ENCODE measurements around the gene CHCHD2.
A peak's percentile ranks its signal among the peaks of the same experiment; 100 is the strongest.
"Not testable (repeated sequence)": the region's sequence is repeated elsewhere in the genome, so short reads cannot be mapped to it uniquely, and the experiment has no call there.

The CHCHD2 gene

DNA sequence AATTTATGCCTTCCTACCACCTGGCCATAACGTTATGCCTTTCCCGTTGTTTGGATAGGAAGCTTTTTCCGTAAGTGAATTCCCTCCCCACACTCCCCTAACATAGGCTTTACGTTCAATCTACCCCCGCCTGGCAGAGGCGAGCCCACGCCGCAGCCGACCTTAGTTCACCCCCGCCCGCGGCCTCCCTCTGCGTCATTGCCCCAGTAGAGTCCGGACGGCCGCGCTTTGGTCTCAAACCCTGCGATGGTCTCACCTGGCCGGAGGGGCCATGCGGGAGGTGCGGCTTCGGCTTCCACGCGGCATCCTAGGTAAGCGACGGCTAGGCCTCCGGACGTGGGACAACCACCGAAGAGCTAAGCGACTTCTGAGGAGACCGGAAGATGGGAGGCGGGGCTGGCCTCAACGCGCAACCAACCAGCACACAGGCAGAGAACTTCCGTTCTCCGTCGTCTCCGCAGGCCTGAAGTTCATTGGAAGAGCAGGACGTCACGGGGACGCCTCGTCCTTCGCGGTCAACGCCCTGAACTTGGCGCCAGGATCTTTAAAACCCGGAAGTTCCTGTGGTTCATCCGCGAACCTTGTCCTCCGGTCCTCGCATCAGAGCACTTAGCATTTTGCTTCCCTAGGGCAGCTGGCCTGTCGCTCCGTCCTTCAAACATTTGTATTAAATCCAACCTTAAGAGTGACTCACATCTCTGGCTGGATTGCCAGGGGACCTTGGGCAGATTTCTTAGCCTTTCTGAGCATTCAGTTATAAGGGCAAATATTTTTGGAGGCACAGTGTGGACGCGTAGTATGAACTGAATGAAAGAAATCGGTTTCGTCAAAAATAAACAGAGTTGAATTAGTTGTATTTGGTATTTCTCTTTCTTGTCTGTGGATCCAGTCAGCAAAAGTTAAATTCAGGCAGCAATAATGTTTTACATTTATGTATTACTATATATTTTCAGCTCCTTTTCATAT lies at the start of gene CHCHD2:
TSS of gene CHCHD2 (minus strand) at position 369 of the 966 bp plus-strand sequence. CDS start at position 306, 63 bp downstream.
- DNase-seq, result peak; percentile 98

DNA sequence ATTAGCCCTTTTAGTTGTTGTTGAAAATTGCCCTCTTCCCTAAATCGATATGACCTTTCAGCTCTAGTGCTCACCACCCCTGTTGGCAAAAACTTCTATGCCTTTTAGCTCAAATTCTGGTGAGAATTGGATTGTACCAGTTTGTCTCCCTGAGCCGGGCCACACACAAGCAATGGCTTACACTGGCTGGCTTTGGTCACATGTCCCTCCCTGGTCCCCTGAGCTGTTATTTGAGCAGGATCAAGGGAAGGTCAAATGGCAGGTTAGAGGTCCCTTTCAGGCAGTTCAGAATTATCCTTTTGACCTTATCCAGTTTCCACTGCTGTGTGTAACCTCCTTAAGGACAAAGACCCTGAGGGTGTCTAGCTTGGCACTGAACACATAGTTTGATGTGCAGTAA lies 24.8 kb upstream of the CHCHD2 start:
- not testable (repeated sequence) for DNase-seq

- DNase-seq, result no peak
These were observed 21.1 kb upstream of the CHCHD2 start for GRCh38 chr7:56127241-56127975.

GRCh38 chr7:56125831-56126230 lies 19.6 kb upstream of the CHCHD2 start:
- DNase-seq, result no peak

DNA sequence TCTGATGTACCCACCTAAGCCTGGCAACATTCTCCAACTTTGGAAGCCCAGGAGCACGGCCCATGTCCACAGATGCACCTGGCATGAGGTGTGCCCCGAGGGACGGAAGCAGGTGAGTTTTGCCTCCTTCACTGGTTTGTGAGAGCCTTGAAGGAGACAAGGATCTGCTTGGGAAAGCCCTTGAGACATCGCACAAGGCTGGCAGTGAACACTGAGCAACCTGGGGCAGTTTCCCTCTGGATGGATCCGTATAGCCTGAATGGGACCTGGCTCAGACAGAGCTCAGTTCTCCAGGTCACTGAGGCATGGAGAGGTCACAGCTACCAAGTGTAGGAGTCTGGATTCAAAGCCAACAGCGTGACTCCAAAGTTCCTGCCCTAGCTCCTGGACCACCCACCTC lies 18.7 kb upstream of the CHCHD2 start:
- DNase-seq, result no peak

DNA sequence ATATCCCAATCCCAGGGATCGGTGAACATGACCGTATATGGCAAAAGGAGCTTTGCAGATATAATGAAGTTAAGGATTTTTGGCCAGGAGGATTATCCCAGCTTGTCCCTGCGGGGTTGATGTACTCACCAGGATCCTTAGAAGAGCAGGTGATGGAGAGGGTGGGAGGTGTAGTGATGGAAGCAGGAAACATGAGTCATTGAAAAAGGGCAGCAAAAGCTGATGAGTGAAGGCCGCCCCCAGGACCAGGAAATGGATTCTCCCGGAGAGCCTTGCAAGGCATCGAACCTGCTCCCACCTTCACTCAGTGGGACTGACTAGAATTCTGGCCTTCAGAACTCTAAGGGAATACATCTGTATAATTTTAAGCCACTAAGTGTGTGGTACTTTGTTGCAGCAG lies 15.2 kb upstream of the CHCHD2 start:
- no peak for DNase-seq

GRCh38 chr7:56115852-56116538 lies 9.7 kb upstream of the CHCHD2 start, which contains the start of gene NUPR2:
NUPR2 (minus strand) TSS chr7:56116417; CDS start chr7:56116314, 103 bp downstream.
- no peak for DNase-seq

DNA sequence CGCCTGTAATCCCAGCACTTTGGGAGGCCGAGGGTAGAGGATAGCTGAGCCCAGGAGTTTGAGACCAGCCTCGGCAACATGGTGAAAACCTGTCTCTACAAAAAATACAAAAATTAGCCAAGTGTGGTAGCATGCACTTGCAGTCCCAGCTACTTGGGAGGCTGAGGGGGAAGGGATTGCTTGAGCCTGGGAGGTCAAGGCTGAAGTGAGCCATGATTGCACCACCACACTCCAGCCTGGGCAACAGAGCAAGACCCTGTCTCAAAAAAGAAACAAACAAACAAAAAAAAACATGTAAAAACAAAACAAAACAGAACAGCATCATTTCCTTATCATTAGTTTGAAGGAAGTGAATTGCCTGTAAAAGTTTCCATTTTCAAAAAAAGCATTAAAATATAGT lies 6.0 kb upstream of the CHCHD2 start:
- DNase-seq, result not testable (repeated sequence)

DNA sequence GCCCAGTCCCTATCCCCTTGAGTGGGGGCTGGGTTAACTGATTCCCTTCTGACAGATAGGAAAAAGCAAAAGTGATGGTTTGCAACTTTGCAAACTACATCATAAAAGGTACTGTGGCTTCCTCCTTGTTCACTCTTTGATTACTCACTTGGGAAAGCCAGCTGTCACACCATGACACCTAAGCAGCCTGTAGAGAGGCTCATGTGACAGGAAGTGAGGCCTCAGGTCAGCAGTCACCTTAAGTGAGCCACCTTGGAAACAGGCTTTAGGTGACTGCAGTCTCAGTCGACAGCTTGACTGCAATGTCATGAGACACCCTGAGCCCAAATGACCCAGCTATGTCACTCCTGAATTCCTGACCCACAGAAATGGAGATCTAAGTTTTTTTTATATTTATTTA lies 4.3 kb upstream of the CHCHD2 start:
- peak; percentile 25 for DNase-seq

DNA sequence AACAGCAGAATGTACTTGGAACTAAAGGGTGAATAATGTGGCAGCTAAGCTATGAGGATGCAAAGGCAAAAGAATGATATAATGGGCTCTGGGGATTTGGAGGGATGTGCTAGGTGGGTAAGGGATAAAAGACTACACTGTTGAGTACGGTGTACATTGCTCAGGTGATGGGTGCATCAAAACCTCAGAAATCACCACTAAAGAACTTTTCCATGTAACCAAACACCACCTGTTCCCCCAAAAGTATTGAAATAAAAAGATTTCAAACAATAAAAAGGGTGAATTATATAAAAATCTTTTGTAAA lies 1.6 kb upstream of the CHCHD2 start:
- DNase-seq, result no peak

DNA sequence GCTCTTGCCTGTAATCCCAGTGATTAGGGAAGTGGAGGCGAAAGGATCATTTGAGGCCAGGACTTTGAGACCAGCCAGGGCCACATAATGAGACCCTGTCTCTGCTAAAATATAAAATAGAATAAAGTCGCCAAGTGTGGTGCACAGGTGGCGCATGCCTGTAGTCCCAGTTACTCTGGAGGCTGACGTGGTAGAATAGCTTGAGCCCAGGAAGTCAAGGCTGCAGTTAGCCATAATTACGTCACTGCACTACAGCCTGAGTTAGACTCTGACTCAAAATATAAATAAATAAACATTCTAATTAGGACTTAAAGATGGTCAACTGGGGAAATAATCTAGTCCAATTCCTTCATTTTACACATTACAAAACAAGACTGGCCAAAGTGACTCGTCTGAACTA lies 768 bp downstream of the CHCHD2 start:
- DNase-seq, result peak; percentile 62

- not testable (repeated sequence) for DNase-seq
These were observed 2.1 kb downstream of the CHCHD2 start for GRCh38 chr7:56104138-56104537.

GRCh38 chr7:56099653-56100052 lies 6.6 kb downstream of the CHCHD2 start:
- no peak for DNase-seq

DNA sequence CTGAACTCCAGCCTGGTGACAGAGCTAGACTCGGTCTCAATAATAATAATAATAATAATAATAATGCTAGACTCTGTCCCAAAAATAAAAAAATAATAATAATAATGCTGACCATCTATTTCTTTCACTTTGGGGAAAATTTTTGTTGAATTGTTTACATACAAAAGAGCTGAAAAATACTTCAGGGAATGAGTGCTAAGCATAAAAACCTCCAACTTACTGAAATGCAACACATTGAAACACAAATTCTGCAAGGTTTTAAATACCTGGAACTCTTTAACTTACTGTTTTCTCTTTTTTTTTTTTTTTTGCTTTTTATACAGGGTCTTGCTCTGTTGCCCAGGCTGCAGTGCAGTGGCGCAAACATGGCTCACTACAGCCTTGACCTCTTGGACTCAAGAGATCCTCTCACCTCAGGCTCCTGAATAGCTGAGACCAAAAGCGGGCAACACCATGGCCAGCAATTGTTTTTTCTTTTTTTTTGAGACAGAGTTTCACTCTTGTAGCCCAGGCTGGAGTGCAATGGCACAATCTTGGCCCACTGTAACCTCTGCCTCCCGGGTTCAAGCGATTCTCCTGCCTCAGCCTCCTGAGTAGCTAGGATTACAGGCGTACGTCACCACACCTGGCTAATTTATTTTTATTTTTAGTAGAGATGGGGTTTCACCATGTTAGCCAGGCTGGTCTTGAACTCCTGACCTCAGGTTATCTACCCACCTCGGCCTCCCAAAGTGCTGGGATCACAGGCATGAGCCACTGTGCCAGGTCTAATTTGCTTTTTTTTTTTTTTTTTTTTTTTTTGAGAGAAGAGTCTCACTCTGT lies 7.9 kb downstream of the CHCHD2 start:
- DNase-seq, result not testable (repeated sequence)

- no peak for DNase-seq
These were observed 8.6 kb downstream of the CHCHD2 start for GRCh38 chr7:56097700-56098099.

- DNase-seq, result no peak
These were observed 13.3 kb downstream of the CHCHD2 start, which contains the start of gene PHKG1 for GRCh38 chr7:56092789-56093531. PHKG1 (minus strand) TSS chr7:56092952; CDS start chr7:56088941, 4,011 bp downstream.

- not testable (repeated sequence) for DNase-seq
These were observed 13.9 kb downstream of the CHCHD2 start for GRCh38 chr7:56092388-56092787.

GRCh38 chr7:56091591-56091990 lies 14.7 kb downstream of the CHCHD2 start:
- DNase-seq, result no peak

DNA sequence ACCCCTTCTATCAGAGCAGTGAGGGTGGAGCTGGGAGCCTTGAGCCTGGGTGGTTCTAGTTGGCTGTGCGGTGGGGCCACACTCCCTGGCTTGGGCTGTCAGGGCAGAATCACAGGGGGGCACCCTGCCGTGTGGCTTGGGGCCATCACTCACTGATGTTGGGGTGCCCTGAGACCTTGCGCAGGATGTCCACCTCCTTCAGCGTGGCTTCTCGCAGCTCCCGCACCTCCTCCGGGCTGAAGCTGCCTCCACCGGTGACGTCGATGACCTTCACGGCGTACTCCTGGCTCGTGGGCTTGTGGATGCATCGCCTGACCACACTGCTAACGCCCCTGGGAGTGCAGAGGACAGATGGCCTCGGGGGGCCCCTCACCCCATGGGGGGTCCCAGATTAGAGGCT lies 18.8 kb downstream of the CHCHD2 start:
- DNase-seq, result no peak

GRCh38 chr7:56086761-56087160 lies 19.5 kb downstream of the CHCHD2 start:
- DNase-seq, result no peak

GRCh38 chr7:56083150-56083785 lies 23.0 kb downstream of the CHCHD2 start:
- DNase-seq, result no peak

Measured in activated CD4-positive, alpha-beta T cell treated with anti-CD3 and anti-CD28 coated beads, Interleukin-10, Interleukin-2, amounts not matched to agents 100 ng/mL and 50 ng/mL, durations not matched to agents 16 hours and 8 hours (primary cell).